ENCODE results near the gene HDAC10.
A peak's percentile ranks its signal among the peaks of the same experiment; 100 is the strongest.

Gene HDAC10

GRCh38 chr22:50269573-50269969 is 18.5 kb upstream of the HDAC10 start:
- DNase-seq, result no peak

- DNase-seq, result no peak
Measured at GRCh38 chr22:50268655-50269113, 17.6 kb upstream of the HDAC10 start.

GRCh38 chr22:50267591-50268390 is 16.7 kb upstream of the HDAC10 start:
- no peak for DNase-seq

GRCh38 chr22:50266994-50267393 is 15.9 kb upstream of the HDAC10 start:
- no peak for DNase-seq

- no peak for DNase-seq
Measured at GRCh38 chr22:50264946-50265669, 14.0 kb upstream of the HDAC10 start.

GRCh38 chr22:50264104-50264745 is 13.2 kb upstream of the HDAC10 start:
- DNase-seq, result no peak

GRCh38 chr22:50262973-50263617 is 12.0 kb upstream of the HDAC10 start:
- no peak for DNase-seq

- no peak for DNase-seq
Measured at GRCh38 chr22:50262460-50262911, 11.4 kb upstream of the HDAC10 start.

- DNase-seq, result peak; percentile 19
Measured at GRCh38 chr22:50261615-50262459, 10.8 kb upstream of the HDAC10 start, which contains the start of gene MAPK12. MAPK12 (minus strand) TSS chr22:50261683; CDS start chr22:50261509, 174 bp downstream.

GRCh38 chr22:50260801-50261614 is 9.9 kb upstream of the HDAC10 start:
- DNase-seq, result no peak

- no peak for DNase-seq
Measured at GRCh38 chr22:50260434-50260800, 9.4 kb upstream of the HDAC10 start.

GRCh38 chr22:50259302-50259701 is 8.2 kb upstream of the HDAC10 start:
- no peak for DNase-seq

- DNase-seq, result no peak
Measured at GRCh38 chr22:50258361-50259292, 7.6 kb upstream of the HDAC10 start.

GRCh38 chr22:50257451-50258360 is 6.6 kb upstream of the HDAC10 start:
- DNase-seq, result no peak

- DNase-seq, result no peak
Measured at GRCh38 chr22:50257041-50257440, 6.0 kb upstream of the HDAC10 start.

- no peak for DNase-seq
Measured at GRCh38 chr22:50256258-50256862, 5.3 kb upstream of the HDAC10 start.

GRCh38 chr22:50255607-50256006 is 4.5 kb upstream of the HDAC10 start:
- no peak for DNase-seq

GRCh38 chr22:50255099-50255498 is 4.0 kb upstream of the HDAC10 start:
- no peak for DNase-seq

Data from NCI-H526 treated with DMSO at 0.1 percent for 48 hours (cell line).